ENCODE measurements around the gene MSH5.

DNA sequence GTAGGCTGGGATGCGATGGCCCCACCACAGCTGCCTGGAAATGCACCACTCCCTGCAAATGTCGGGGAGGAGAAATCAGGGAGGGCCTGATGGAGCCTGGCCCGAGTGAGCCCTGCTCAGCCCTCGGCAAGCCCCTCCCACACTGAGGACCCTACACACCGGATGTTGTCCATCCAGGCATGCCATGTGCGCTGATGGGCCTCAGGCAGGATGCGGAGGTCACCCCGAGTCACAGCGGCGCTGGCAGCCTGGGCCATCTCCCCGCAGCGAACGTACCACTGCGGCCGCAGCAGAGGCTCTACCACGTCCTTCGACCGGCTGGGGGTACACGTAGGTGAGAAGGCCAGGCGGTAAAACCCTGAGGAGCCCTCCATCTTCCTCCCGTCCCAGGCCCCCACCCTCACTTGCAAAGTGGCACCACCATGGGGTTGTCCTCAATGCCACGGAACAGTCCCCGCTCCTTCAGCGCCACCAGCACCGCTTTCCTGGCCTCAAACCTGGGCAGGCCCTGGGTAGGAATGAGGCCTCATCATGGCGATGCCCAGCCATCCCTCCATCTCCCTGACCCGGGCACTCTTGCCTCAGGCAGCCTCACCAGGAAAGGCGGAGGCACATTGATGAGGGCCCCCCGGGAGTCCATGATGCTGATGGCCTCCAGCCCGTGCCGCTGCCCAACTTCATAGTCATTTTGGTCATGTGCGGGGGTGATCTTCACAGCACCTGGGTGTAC is 42.5 kb downstream of the MSH5 start:
- TF ChIP-seq, protein P1, sequence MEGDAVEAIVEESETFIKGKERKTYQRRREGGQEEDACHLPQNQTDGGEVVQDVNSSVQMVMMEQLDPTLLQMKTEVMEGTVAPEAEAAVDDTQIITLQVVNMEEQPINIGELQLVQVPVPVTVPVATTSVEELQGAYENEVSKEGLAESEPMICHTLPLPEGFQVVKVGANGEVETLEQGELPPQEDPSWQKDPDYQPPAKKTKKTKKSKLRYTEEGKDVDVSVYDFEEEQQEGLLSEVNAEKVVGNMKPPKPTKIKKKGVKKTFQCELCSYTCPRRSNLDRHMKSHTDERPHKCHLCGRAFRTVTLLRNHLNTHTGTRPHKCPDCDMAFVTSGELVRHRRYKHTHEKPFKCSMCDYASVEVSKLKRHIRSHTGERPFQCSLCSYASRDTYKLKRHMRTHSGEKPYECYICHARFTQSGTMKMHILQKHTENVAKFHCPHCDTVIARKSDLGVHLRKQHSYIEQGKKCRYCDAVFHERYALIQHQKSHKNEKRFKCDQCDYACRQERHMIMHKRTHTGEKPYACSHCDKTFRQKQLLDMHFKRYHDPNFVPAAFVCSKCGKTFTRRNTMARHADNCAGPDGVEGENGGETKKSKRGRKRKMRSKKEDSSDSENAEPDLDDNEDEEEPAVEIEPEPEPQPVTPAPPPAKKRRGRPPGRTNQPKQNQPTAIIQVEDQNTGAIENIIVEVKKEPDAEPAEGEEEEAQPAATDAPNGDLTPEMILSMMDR (conservative IDR thresholded peaks at IDR 0.05; ENCODE audit: low read length): no peak
- TF ChIP-seq EZH2phosphoT487 (IDR thresholded peaks at IDR 0.05; ENCODE audit: borderline replicate concordance): no peak

All from Loucy (cell line).